AG04450 (cell line): Measurements from ENCODE around the gene EIF2S2. TPM values are rescaled to one million over a fixed set of nuclear protein-coding genes. Genes with fewer than 3 reads are reported as not detected.

Experiments used
- CTCF ChIA-PET: fragments of 300-600, 350-600 bp; formaldehyde crosslinking; extraction: SDS; loops from one replicate; lab custom pipeline; 2022; ENCODE audit warnings: antibody characterized with exemption, inconsistent platforms; lab: Charles Lee
- POLR2A ChIA-PET: fragments of 350-600 bp; formaldehyde crosslinking; extraction: SDS; loops from one replicate; lab custom pipeline; 2021; ENCODE audit warnings: antibody characterized with exemption, inconsistent platforms; lab: Yijun Ruan, JAX
- DNase-seq: peaks from one replicate; pipeline ENCODE4 v3.0.0-alpha.2; 2011; ENCODE audit warnings: low read depth, low spot score
- H3K27ac ChIP-seq: one replicate; pipeline ENCODE4 v1.5.1; 2012; ENCODE audit warnings: low read depth, low read length, control low read depth
- H3K27me3 ChIP-seq: one replicate; pipeline ENCODE4 v1.6.0; 2012; ENCODE audit warnings: low read length; ENCODE audit not compliant: control insufficient read depth, insufficient read depth
- H3K4me3 ChIP-seq: 2 replicates; pipeline ENCODE4 v1.5.1; 2011; ENCODE audit warnings: mild to moderate bottlenecking, low read depth, low read length, control low read depth
- H3K9me3 ChIP-seq: 2 replicates; pipeline ENCODE4 v1.5.1; 2012; ENCODE audit warnings: low read length; ENCODE audit not compliant: control insufficient read depth, insufficient read depth
- CTCF ChIP-seq: IDR thresholded peaks from 2 replicates; pipeline ENCODE4 v1.5.1; 2011; ENCODE audit warnings: low read depth, low read length, control low read depth, inconsistent platforms
- polyA plus RNA-seq: library from polyadenylated mRNA; depleted of rRNA; stranded (reverse); fragments of >200 nt; gene quantifications from 2 replicates; pipeline ENCODE4 v1.2.3, GENCODE V29; 2011

The EIF2S2 gene
- polyA plus RNA-seq, 1 experiment = 161 TPM

GRCh38 chr20:34123309-34123708, 11.3 kb upstream of the EIF2S2 start:
- ChIA-PET POLR2A (interaction anchor here (0.7 kb wide), 1 partner anchor 689 kb away, joined by 10 read pairs; no protein-coding TSS in a partner anchor), CTCF (no interaction called here)
- Histone ChIP-seq H3K27ac (no peak overlapping the region), H3K9me3 (no peaks in the 10 kb centered on the region), H3K4me3 (no peak overlapping the region), H3K27me3 (peaks cover 16% of the 10 kb centered on the region)
- TF ChIP-seq CTCF = no peak
- no peak for DNase-seq

GRCh38 chr20:34122274-34122980, 10.4 kb upstream of the EIF2S2 start:
- no peak overlapping the region for H3K4me3 ChIP-seq
- H3K27ac ChIP-seq = no peak overlapping the region
- no peak for DNase-seq
- no peaks in the 10 kb centered on the region for H3K9me3 ChIP-seq
- peaks cover 16% of the 10 kb centered on the region for H3K27me3 ChIP-seq
- ChIA-PET POLR2A (interaction anchor here (1.4 kb wide), 1 partner anchor 10 kb away, joined by 5 read pairs; the partner anchor contains the start of gene EIF2S2), CTCF (no interaction called here)
- no peak for TF ChIP-seq CTCF

GRCh38 chr20:34120213-34120612, 8.2 kb upstream of the EIF2S2 start:
- TF ChIP-seq CTCF = no peak
- Histone ChIP-seq H3K9me3 (no peaks in the 10 kb centered on the region), H3K27ac (no peak overlapping the region), H3K27me3 (peaks cover 16% of the 10 kb centered on the region), H3K4me3 (no peak overlapping the region)
- CTCF ChIA-PET = no interaction called here
- POLR2A ChIA-PET = no interaction called here
- DNase-seq = no peak

- H3K27me3 ChIP-seq = peaks cover 14% of the 10 kb centered on the region
- H3K27ac ChIP-seq = no peak overlapping the region
- POLR2A ChIA-PET = no interaction called here
- TF ChIP-seq CTCF = no peak
- no peak overlapping the region for H3K4me3 ChIP-seq
- DNase-seq = no peak
- CTCF ChIA-PET = no interaction called here
- H3K9me3 ChIP-seq = no peaks in the 10 kb centered on the region
Measured at GRCh38 chr20:34115232-34115631, 3.2 kb upstream of the EIF2S2 start.

- TF ChIP-seq CTCF = no peak
- Histone ChIP-seq H3K4me3 (no peak overlapping the region), H3K27ac (no peak overlapping the region), H3K9me3 (no peaks in the 10 kb centered on the region), H3K27me3 (peaks cover 10% of the 10 kb centered on the region)
- DNase-seq = no peak
- POLR2A ChIA-PET = no interaction called here
- CTCF ChIA-PET = no interaction called here
Measured at GRCh38 chr20:34114809-34115208, 2.8 kb upstream of the EIF2S2 start.
